Measurements from ENCODE around the gene PTX4.

Gene PTX4

GRCh38 chr16:1488619-1489018, at the start of gene PTX4:
Gene PTX4 (minus strand): TSS chr16:1488944. CDS start chr16:1488909, 35 bp downstream.
- no peak for DNase-seq

GRCh38 chr16:1537763-1538289, 49.1 kb upstream of the PTX4 start:
- no peak for DNase-seq

GRCh38 chr16:1537138-1537577, 48.4 kb upstream of the PTX4 start:
- no peak for DNase-seq

- no peak for DNase-seq
Measured at GRCh38 chr16:1536601-1537000, 47.9 kb upstream of the PTX4 start.

GRCh38 chr16:1535391-1536291, 46.9 kb upstream of the PTX4 start:
- no peak for DNase-seq

GRCh38 chr16:1534021-1535020, 45.6 kb upstream of the PTX4 start:
- DNase-seq: no peak

GRCh38 chr16:1533443-1533951, 44.8 kb upstream of the PTX4 start, which contains the start of gene TMEM204:
Gene TMEM204 (plus strand): TSS chr16:1533666. CDS start chr16:1534276, 610 bp downstream.
- no peak for DNase-seq

GRCh38 chr16:1532771-1533170, 44.0 kb upstream of the PTX4 start:
- DNase-seq: no peak

GRCh38 chr16:1532081-1532760, 43.5 kb upstream of the PTX4 start:
- no peak for DNase-seq

GRCh38 chr16:1531638-1531910, 42.8 kb upstream of the PTX4 start:
- no peak for DNase-seq

GRCh38 chr16:1530883-1531637, 42.3 kb upstream of the PTX4 start:
- no peak for DNase-seq

GRCh38 chr16:1530349-1530882, 41.7 kb upstream of the PTX4 start:
- DNase-seq: no peak

- no peak for DNase-seq
Measured at GRCh38 chr16:1528921-1529537, 40.3 kb upstream of the PTX4 start.

- DNase-seq: no peak
Measured at GRCh38 chr16:1527836-1528811, 39.4 kb upstream of the PTX4 start.

- DNase-seq: no peak
Measured at GRCh38 chr16:1526608-1527555, 38.1 kb upstream of the PTX4 start.

- DNase-seq: no peak
Measured at GRCh38 chr16:1525871-1526607, 37.3 kb upstream of the PTX4 start.

GRCh38 chr16:1524366-1524765, 35.6 kb upstream of the PTX4 start:
- DNase-seq: no peak
